SK-N-SH treated with all-trans-retinoic acid at 6 μM for 48 hours (cell line): ENCODE data around the gene DXO.
"Not testable (repeated sequence)": the region's sequence is repeated elsewhere in the genome, so short reads cannot be mapped to it uniquely, and the experiment has no call there.

Experiments used
- ATAC-seq: fragments of 200-7000 bp; cut with Tn5 transposase; 3 replicates; pipeline ENCODE4 v1.9.1; 2020; ENCODE audit warnings: mild to moderate bottlenecking, moderate library complexity
- BACH2 ChIP-seq: fragments of 250-450 bp; sonication (Bioruptor Pico); IDR thresholded peaks from 2 replicates; pipeline ENCODE4 v1.9.0; 2021; ENCODE audit warnings: mild to moderate bottlenecking, borderline replicate concordance
- CSRNP3 ChIP-seq: fragments of 250-450 bp; sonication (Bioruptor Pico); IDR thresholded peaks from 2 replicates; pipeline ENCODE4 v1.5.1; 2021; ENCODE audit warnings: mild to moderate bottlenecking, moderate library complexity
- ESRRG ChIP-seq: fragments of 250-450 bp; sonication (Bioruptor Pico); IDR thresholded peaks from 2 replicates; pipeline ENCODE4 v1.6.1; 2021; ENCODE audit warnings: mild to moderate bottlenecking
- GLIS3 ChIP-seq: fragments of 250-450 bp; sonication (Bioruptor Pico); IDR thresholded peaks from 2 replicates; pipeline ENCODE4 v1.5.0; 2020; ENCODE audit warnings: mild to moderate bottlenecking, moderate library complexity
- ISL1 ChIP-seq: fragments of 250-450 bp; sonication (Bioruptor Pico); IDR thresholded peaks from 2 replicates; pipeline ENCODE4 v2.1.2; 2022; ENCODE audit warnings: mild to moderate bottlenecking, moderate library complexity
- OSR1 ChIP-seq: fragments of 250-450 bp; sonication (Bioruptor Pico); IDR thresholded peaks from 2 replicates; pipeline ENCODE4 v1.8.0; 2022; ENCODE audit warnings: moderate library complexity, mild to moderate bottlenecking, inconsistent platforms
- POU6F1 ChIP-seq: fragments of 250-450 bp; sonication (Bioruptor Pico); IDR thresholded peaks from 2 replicates; pipeline ENCODE4 v1.8.0; 2021; ENCODE audit warnings: low read depth, mild to moderate bottlenecking, moderate library complexity, borderline replicate concordance
- PPARA ChIP-seq: fragments of 250-450 bp; sonication (Bioruptor Pico); IDR thresholded peaks from 2 replicates; pipeline ENCODE4 v1.5.0; 2020; ENCODE audit warnings: mild to moderate bottlenecking, borderline replicate concordance
- RARB ChIP-seq: fragments of 250-450 bp; sonication (Bioruptor Pico); IDR thresholded peaks from 2 replicates; pipeline ENCODE4 v1.8.0; 2021; ENCODE audit warnings: mild to moderate bottlenecking, moderate library complexity
- TOX ChIP-seq: fragments of 250-450 bp; sonication (Bioruptor Pico); IDR thresholded peaks from 2 replicates; pipeline ENCODE4 v1.8.0; 2021; ENCODE audit warnings: mild to moderate bottlenecking, moderate library complexity, borderline replicate concordance
- ZC3H10 ChIP-seq: fragments of 250-450 bp; sonication (Bioruptor Pico); IDR thresholded peaks from 2 replicates; pipeline ENCODE4 v1.5.1; 2021; ENCODE audit warnings: mild to moderate bottlenecking, moderate library complexity
- ZFP3 ChIP-seq: fragments of 250-450 bp; sonication (Bioruptor Pico); IDR thresholded peaks from 2 replicates; pipeline ENCODE4 v1.5.0; 2020; ENCODE audit warnings: mild to moderate bottlenecking, moderate library complexity
- ZFP30 ChIP-seq: fragments of 450-650 bp; formaldehyde crosslinking; IDR thresholded peaks from 2 replicates; pipeline ENCODE4 v1.5.0; 2022; ENCODE audit warnings: mild to moderate bottlenecking, moderate library complexity
- ZNF70 ChIP-seq: fragments of 450-650 bp; formaldehyde crosslinking; IDR thresholded peaks from 2 replicates; pipeline ENCODE4 v1.5.0; 2020; ENCODE audit warnings: mild to moderate bottlenecking, moderate library complexity
- ZNF8 ChIP-seq: fragments of 450-650 bp; formaldehyde crosslinking; IDR thresholded peaks from 2 replicates; pipeline ENCODE4 v1.5.0; 2020; ENCODE audit warnings: mild to moderate bottlenecking, moderate library complexity
- TF ChIP-seq, protein P1 (sequence below): fragments of 250-450 bp; sonication (Bioruptor Pico); IDR thresholded peaks from 2 replicates; pipeline ENCODE4 v1.8.0; 2020; ENCODE audit warnings: mild to moderate bottlenecking, moderate library complexity, borderline replicate concordance
- TF ChIP-seq, protein P2 (sequence below): fragments of 250-450 bp; sonication (Bioruptor Pico); IDR thresholded peaks from 2 replicates; pipeline ENCODE4 v1.5.0; 2020; ENCODE audit warnings: mild to moderate bottlenecking, moderate library complexity

DXO gene

DNA sequence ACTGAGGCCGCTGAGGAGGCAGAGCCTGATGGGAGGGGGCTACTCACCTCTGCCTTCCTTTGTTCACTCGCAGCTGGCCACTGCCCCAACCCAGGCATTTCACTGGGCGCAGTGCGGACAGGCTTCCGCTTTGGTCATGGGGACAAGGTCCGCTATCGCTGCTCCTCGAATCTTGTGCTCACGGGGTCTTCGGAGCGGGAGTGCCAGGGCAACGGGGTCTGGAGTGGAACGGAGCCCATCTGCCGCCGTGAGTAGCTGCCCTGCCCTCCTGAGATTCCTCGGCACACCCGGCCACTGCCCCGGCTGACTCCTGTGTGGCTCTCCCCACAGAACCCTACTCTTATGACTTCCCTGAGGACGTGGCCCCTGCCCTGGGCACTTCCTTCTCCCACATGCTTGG, 38.4 kb downstream of the DXO start (continued):
- TF ChIP-seq CSRNP3, result no peak
- no peak for TF ChIP-seq ZNF8 (CRISPR knock-in tag)
- TF ChIP-seq ZC3H10 (CRISPR knock-in tag), result no peak
- TF ChIP-seq GLIS3 (CRISPR knock-in tag), result no peak

DNA sequence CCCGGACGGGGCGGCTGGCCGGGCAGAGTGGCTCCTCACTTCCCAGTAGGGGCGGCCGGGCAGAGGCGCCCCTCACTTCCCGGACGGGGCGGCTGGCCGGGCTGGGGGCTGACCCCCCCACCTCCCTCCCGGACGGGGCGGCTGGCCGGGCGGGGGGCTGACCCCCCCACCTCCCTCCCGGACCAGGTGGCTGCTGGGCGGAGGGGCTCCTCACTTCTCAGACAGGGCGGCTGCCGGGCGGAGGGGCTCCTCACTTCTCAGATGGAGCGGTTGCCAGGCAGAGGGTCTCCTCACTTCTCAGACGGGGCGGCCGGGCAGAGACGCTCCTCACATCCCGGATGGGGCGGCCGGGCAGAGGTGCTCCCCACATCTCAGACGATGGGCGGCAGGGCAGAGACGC, 39.8 kb downstream of the DXO start:
- not testable (repeated sequence) for ATAC-seq

- no peak for ATAC-seq
- TF ChIP-seq CSRNP3 (no peak), ISL1 (CRISPR knock-in tag) (no peak), ZC3H10 (CRISPR knock-in tag) (no peak), ZFP3 (no peak), POU6F1 (no peak), ESRRG (CRISPR knock-in tag) (no peak)
- TF ChIP-seq, protein P1, sequence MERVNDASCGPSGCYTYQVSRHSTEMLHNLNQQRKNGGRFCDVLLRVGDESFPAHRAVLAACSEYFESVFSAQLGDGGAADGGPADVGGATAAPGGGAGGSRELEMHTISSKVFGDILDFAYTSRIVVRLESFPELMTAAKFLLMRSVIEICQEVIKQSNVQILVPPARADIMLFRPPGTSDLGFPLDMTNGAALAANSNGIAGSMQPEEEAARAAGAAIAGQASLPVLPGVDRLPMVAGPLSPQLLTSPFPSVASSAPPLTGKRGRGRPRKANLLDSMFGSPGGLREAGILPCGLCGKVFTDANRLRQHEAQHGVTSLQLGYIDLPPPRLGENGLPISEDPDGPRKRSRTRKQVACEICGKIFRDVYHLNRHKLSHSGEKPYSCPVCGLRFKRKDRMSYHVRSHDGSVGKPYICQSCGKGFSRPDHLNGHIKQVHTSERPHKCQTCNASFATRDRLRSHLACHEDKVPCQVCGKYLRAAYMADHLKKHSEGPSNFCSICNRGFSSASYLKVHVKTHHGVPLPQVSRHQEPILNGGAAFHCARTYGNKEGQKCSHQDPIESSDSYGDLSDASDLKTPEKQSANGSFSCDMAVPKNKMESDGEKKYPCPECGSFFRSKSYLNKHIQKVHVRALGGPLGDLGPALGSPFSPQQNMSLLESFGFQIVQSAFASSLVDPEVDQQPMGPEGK (CRISPR knock-in tag), result no peak
Measured at GRCh38 chr6:31930962-31931361, 41.0 kb downstream of the DXO start.

DNA sequence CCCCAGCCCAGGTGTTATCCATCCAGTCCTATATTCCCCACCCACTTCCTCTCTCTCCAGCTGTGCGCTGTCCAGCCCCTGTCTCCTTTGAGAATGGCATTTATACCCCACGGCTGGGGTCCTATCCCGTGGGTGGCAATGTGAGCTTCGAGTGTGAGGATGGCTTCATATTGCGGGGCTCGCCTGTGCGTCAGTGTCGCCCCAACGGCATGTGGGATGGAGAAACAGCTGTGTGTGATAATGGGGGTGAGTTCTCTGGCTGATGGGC, 43.3 kb downstream of the DXO start:
- TF ChIP-seq, protein P2, sequence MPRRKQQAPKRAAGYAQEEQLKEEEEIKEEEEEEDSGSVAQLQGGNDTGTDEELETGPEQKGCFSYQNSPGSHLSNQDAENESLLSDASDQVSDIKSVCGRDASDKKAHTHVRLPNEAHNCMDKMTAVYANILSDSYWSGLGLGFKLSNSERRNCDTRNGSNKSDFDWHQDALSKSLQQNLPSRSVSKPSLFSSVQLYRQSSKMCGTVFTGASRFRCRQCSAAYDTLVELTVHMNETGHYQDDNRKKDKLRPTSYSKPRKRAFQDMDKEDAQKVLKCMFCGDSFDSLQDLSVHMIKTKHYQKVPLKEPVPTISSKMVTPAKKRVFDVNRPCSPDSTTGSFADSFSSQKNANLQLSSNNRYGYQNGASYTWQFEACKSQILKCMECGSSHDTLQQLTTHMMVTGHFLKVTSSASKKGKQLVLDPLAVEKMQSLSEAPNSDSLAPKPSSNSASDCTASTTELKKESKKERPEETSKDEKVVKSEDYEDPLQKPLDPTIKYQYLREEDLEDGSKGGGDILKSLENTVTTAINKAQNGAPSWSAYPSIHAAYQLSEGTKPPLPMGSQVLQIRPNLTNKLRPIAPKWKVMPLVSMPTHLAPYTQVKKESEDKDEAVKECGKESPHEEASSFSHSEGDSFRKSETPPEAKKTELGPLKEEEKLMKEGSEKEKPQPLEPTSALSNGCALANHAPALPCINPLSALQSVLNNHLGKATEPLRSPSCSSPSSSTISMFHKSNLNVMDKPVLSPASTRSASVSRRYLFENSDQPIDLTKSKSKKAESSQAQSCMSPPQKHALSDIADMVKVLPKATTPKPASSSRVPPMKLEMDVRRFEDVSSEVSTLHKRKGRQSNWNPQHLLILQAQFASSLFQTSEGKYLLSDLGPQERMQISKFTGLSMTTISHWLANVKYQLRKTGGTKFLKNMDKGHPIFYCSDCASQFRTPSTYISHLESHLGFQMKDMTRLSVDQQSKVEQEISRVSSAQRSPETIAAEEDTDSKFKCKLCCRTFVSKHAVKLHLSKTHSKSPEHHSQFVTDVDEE (CRISPR knock-in tag), result no peak
- TF ChIP-seq TOX, result no peak
- TF ChIP-seq ZFP3, result no peak
- TF ChIP-seq BACH2 (CRISPR knock-in tag), result no peak
- TF ChIP-seq PPARA (CRISPR knock-in tag), result no peak
- TF ChIP-seq RARB, result no peak
- TF ChIP-seq ESRRG (CRISPR knock-in tag), result no peak
- no peak for ATAC-seq

DNA sequence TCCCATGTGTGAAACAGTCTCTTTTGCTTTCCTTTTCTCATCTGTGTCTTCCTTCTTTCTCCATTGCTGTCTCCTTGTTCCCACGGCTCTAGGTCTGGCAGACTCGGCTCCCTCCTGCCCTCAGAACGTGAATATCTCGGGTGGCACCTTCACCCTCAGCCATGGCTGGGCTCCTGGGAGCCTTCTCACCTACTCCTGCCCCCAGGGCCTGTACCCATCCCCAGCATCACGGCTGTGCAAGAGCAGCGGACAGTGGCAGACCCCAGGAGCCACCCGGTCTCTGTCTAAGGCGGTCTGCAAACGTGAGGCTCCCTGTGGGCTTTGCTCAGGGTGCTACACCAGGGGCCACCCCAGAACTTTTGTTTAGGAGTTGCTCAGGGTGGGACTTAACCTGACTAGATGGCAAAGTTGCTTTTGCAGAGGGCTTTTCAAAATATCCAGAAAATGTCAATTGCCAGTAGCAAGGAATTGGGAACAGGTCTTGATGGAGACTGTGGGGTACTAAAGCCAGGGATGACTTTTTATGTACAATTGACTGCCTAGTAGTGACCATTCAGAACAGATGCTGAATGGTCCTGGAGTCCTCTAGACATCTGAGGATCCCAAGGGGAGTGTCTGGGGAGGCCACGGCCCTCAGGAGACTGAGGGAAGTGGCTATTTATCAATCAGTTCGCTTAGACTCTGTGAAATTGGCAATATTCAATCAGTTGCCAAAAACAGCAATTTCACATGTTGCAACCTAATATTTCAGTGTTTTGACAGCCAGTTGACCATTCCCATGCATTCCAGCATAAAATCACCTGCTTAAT, 43.9 kb downstream of the DXO start:
- ATAC-seq, result no peak
- TF ChIP-seq ZC3H10 (CRISPR knock-in tag) (no peak), POU6F1 (no peak), OSR1 (no peak), TOX (no peak), BACH2 (CRISPR knock-in tag) (no peak), ZFP3 (no peak), ZNF70 (CRISPR knock-in tag) (no peak), GLIS3 (CRISPR knock-in tag) (no peak), ISL1 (CRISPR knock-in tag) (no peak), ZFP30 (CRISPR knock-in tag) (no peak)
